Large intestine (tissue), 3 donors: ENCODE data around the gene SORCS3. TPM values are rescaled to one million over a fixed set of nuclear protein-coding genes. Genes with fewer than 3 reads are reported as not detected.

Experiments
- DNase-seq, 2 donors: peaks; one replicate each; pipeline versions ENCODE4 v3.0.0 to v3.0.0-alpha.2; 2013
- H3K27ac ChIP-seq: one replicate; pipeline ENCODE4 v1.5.1; 2013; ENCODE audit warnings: low read length
- H3K27me3 ChIP-seq: 2 replicates; pipeline ENCODE4 v1.6.1; 2013; ENCODE audit warnings: low read length; ENCODE audit not compliant: control insufficient read depth, insufficient read depth
- H3K36me3 ChIP-seq: 2 replicates; pipeline ENCODE4 v1.6.1; 2013; ENCODE audit warnings: low read length; ENCODE audit not compliant: control insufficient read depth, insufficient read depth
- H3K4me1 ChIP-seq: one replicate; pipeline ENCODE4 v1.6.1; 2013; ENCODE audit warnings: low read length; ENCODE audit not compliant: control insufficient read depth, insufficient read depth
- H3K4me3 ChIP-seq: one replicate; pipeline ENCODE4 v1.5.1; 2013; ENCODE audit warnings: low read length
- H3K9me3 ChIP-seq: one replicate; pipeline ENCODE4 v1.6.1; 2013; ENCODE audit warnings: mild to moderate bottlenecking, low read depth, low read length, moderate library complexity; ENCODE audit not compliant: control insufficient read depth
- WGBS: methylation state at CpG from one replicate; pipeline ENCODE4 v1.1.5; 2013; ENCODE audit warnings: low lambda C conversion rate; ENCODE audit not compliant: insufficient coverage; 5-methylcytosine and 5-hydroxymethylcytosine counted together
- polyA plus RNA-seq: library from polyadenylated mRNA; unstranded; fragments of 120-200 nt; gene quantifications from one replicate; pipeline ENCODE4 v1.2.1, GENCODE V29; 2013

SORCS3 gene
- polyA plus RNA-seq, 1 donor, result 1.7 TPM

GRCh38 chr10:104774234-104774633 is 133.1 kb downstream of the SORCS3 start:
- Histone ChIP-seq H3K36me3 (no peaks in the 10 kb centered on the region), H3K27ac (no peak overlapping the region), H3K4me1 (no peaks in the 10 kb centered on the region), H3K4me3 (no peak overlapping the region), H3K9me3 (no peaks in the 10 kb centered on the region), H3K27me3 (no peaks in the 10 kb centered on the region)
- WGBS, result no CpG with 5 or more reads among the region's 6 CpGs
- DNase-seq, result no peak

- DNase-seq, result no peak
- Histone ChIP-seq H3K27me3 (no peaks in the 10 kb centered on the region), H3K9me3 (no peaks in the 10 kb centered on the region), H3K4me3 (no peak overlapping the region), H3K36me3 (no peaks in the 10 kb centered on the region), H3K27ac (no peak overlapping the region), H3K4me1 (no peaks in the 10 kb centered on the region)
- WGBS, result no CpG with 5 or more reads among the region's 4 CpGs
These were observed 136.2 kb downstream of the SORCS3 start for GRCh38 chr10:104777086-104777799.

- Histone ChIP-seq H3K4me1 (no peaks in the 10 kb centered on the region), H3K9me3 (no peaks in the 10 kb centered on the region), H3K36me3 (no peaks in the 10 kb centered on the region), H3K27ac (no peak overlapping the region), H3K27me3 (no peaks in the 10 kb centered on the region), H3K4me3 (no peak overlapping the region)
- DNase-seq, result no peak
- WGBS, result no CpG with 5 or more reads among the region's 3 CpGs
These were observed 137.3 kb downstream of the SORCS3 start for GRCh38 chr10:104778371-104778770.

- H3K4me3 ChIP-seq, result no peak overlapping the region
- DNase-seq, result no peak
- no peaks in the 10 kb centered on the region for H3K36me3 ChIP-seq
- H3K27ac ChIP-seq, result no peak overlapping the region
- no peaks in the 10 kb centered on the region for H3K4me1 ChIP-seq
- WGBS, result no CpG with 5 or more reads among the region's 14 CpGs
- no peaks in the 10 kb centered on the region for H3K9me3 ChIP-seq
- H3K27me3 ChIP-seq, result no peaks in the 10 kb centered on the region
These were observed 138.6 kb downstream of the SORCS3 start for GRCh38 chr10:104779701-104780100.

GRCh38 chr10:104780165-104780564 is 139.1 kb downstream of the SORCS3 start:
- Histone ChIP-seq H3K4me1 (no peaks in the 10 kb centered on the region), H3K9me3 (no peaks in the 10 kb centered on the region), H3K27ac (no peak overlapping the region), H3K36me3 (no peaks in the 10 kb centered on the region), H3K27me3 (no peaks in the 10 kb centered on the region), H3K4me3 (no peak overlapping the region)
- no peak for DNase-seq
- no CpG with 5 or more reads among the region's 5 CpGs for WGBS

GRCh38 chr10:104780946-104781595 is 140.0 kb downstream of the SORCS3 start:
- Histone ChIP-seq H3K4me3 (no peak overlapping the region), H3K9me3 (no peaks in the 10 kb centered on the region), H3K27me3 (no peaks in the 10 kb centered on the region), H3K4me1 (no peaks in the 10 kb centered on the region), H3K36me3 (no peaks in the 10 kb centered on the region), H3K27ac (no peak overlapping the region)
- DNase-seq, result no peak
- no CpG with 5 or more reads among the region's 1 CpG for WGBS

GRCh38 chr10:104784452-104784851 is 143.4 kb downstream of the SORCS3 start:
- Histone ChIP-seq H3K27me3 (no peaks in the 10 kb centered on the region), H3K27ac (no peak overlapping the region), H3K36me3 (no peaks in the 10 kb centered on the region), H3K4me3 (no peak overlapping the region), H3K9me3 (no peaks in the 10 kb centered on the region), H3K4me1 (no peaks in the 10 kb centered on the region)
- DNase-seq, result no peak
- WGBS, result no CpG with 5 or more reads among the region's 2 CpGs

- no CpG with 5 or more reads among the region's 2 CpGs for WGBS
- no peak for DNase-seq
- no peak overlapping the region for H3K27ac ChIP-seq
- H3K27me3 ChIP-seq, result no peaks in the 10 kb centered on the region
- H3K36me3 ChIP-seq, result no peaks in the 10 kb centered on the region
- no peak overlapping the region for H3K4me3 ChIP-seq
- no peaks in the 10 kb centered on the region for H3K9me3 ChIP-seq
- no peaks in the 10 kb centered on the region for H3K4me1 ChIP-seq
These were observed 150.4 kb downstream of the SORCS3 start for GRCh38 chr10:104791471-104791870.

GRCh38 chr10:104795411-104795810 is 154.3 kb downstream of the SORCS3 start:
- DNase-seq, result no peak
- H3K27me3 ChIP-seq, result no peaks in the 10 kb centered on the region
- H3K27ac ChIP-seq, result no peak overlapping the region
- no peaks in the 10 kb centered on the region for H3K4me1 ChIP-seq
- WGBS, result no CpG with 5 or more reads among the region's 3 CpGs
- H3K9me3 ChIP-seq, result no peaks in the 10 kb centered on the region
- H3K36me3 ChIP-seq, result no peaks in the 10 kb centered on the region
- no peak overlapping the region for H3K4me3 ChIP-seq

GRCh38 chr10:104796823-104797222 is 155.7 kb downstream of the SORCS3 start:
- Histone ChIP-seq H3K27me3 (no peaks in the 10 kb centered on the region), H3K27ac (no peak overlapping the region), H3K4me1 (no peaks in the 10 kb centered on the region), H3K4me3 (no peak overlapping the region), H3K9me3 (no peaks in the 10 kb centered on the region), H3K36me3 (no peaks in the 10 kb centered on the region)
- WGBS, result 60% methylated on average over 1 of the region's 2 CpGs
- DNase-seq, result no peak

- WGBS, result no CpG with 5 or more reads among the region's 1 CpG
- no peaks in the 10 kb centered on the region for H3K4me1 ChIP-seq
- no peaks in the 10 kb centered on the region for H3K9me3 ChIP-seq
- no peaks in the 10 kb centered on the region for H3K27me3 ChIP-seq
- no peak for DNase-seq
- no peak overlapping the region for H3K4me3 ChIP-seq
- no peaks in the 10 kb centered on the region for H3K36me3 ChIP-seq
- no peak overlapping the region for H3K27ac ChIP-seq
These were observed 161.9 kb downstream of the SORCS3 start for GRCh38 chr10:104802941-104803340.
